GM19025 (cell line): ENCODE data around the gene ZBTB40.

ENCODE experiments used
- ATAC-seq: cut with Tn5 transposase; IDR thresholded peaks from one replicate; pipeline ENCODE4 v1.9.1; 2021; ENCODE audit warnings: mild to moderate bottlenecking, low read depth, moderate library complexity; ENCODE audit not compliant: unreplicated experiment

ZBTB40 gene

GRCh38 chr1:22428672-22429071 lies 23.0 kb upstream of the ZBTB40 start:
- no peak for ATAC-seq

GRCh38 chr1:22431965-22432364 lies 19.7 kb upstream of the ZBTB40 start:
- no peak for ATAC-seq

- ATAC-seq, result no peak
These were observed 16.9 kb upstream of the ZBTB40 start for GRCh38 chr1:22434717-22435116.

GRCh38 chr1:22436948-22437347 lies 14.7 kb upstream of the ZBTB40 start:
- no peak for ATAC-seq

- ATAC-seq, result no peak
These were observed 14.1 kb upstream of the ZBTB40 start for GRCh38 chr1:22437573-22437972.

- ATAC-seq, result no peak
These were observed 11.1 kb upstream of the ZBTB40 start for GRCh38 chr1:22440582-22440981.

GRCh38 chr1:22442212-22442894 lies 9.3 kb upstream of the ZBTB40 start:
- no peak for ATAC-seq

- ATAC-seq, result no peak
These were observed 8.3 kb upstream of the ZBTB40 start for GRCh38 chr1:22443332-22443731.

GRCh38 chr1:22444856-22445255 lies 6.8 kb upstream of the ZBTB40 start:
- no peak for ATAC-seq

- no peak for ATAC-seq
These were observed 4.0 kb upstream of the ZBTB40 start for GRCh38 chr1:22447621-22448111.

GRCh38 chr1:22449636-22450035 lies 2.0 kb upstream of the ZBTB40 start:
- ATAC-seq, result no peak

- no peak for ATAC-seq
These were observed 1.2 kb upstream of the ZBTB40 start for GRCh38 chr1:22450351-22451021.

- ATAC-seq, result peak; percentile 10
These were observed 868 bp downstream of the ZBTB40 start for GRCh38 chr1:22452481-22452957.

- no peak for ATAC-seq
These were observed 1.5 kb downstream of the ZBTB40 start for GRCh38 chr1:22453181-22453580.

- no peak for ATAC-seq
These were observed 2.9 kb downstream of the ZBTB40 start for GRCh38 chr1:22454476-22455056.

- no peak for ATAC-seq
These were observed 5.7 kb downstream of the ZBTB40 start for GRCh38 chr1:22457345-22457744.

GRCh38 chr1:22457836-22458235 lies 6.2 kb downstream of the ZBTB40 start:
- no peak for ATAC-seq

GRCh38 chr1:22461100-22461499 lies 9.4 kb downstream of the ZBTB40 start:
- no peak for ATAC-seq

GRCh38 chr1:22461678-22462527 lies 10.3 kb downstream of the ZBTB40 start:
- ATAC-seq, result no peak

GRCh38 chr1:22462928-22463327 lies 11.3 kb downstream of the ZBTB40 start:
- no peak for ATAC-seq
